OCI-LY1 (cell line): ENCODE data around the gene OR5H2.

Experiments
- CTCF ChIP-seq: fragments of 200-600 bp; sonication (generic), shearing (Covaris generic); IDR thresholded peaks from 2 replicates; pipeline ENCODE4 v1.5.1; 2017; ENCODE audit warnings: mild to moderate bottlenecking, antibody characterized with exemption, low read length, moderate library complexity, mixed read lengths
- EZH2 ChIP-seq: fragments of 200-600 bp; sonication (generic), shearing (Covaris generic); IDR thresholded peaks from 2 replicates; pipeline ENCODE4 v1.8.0; 2017; ENCODE audit warnings: borderline replicate concordance, mixed run types, mild to moderate bottlenecking, antibody characterized with exemption, low read length, moderate library complexity, mixed read lengths

GRCh38 chr3:98328933-98329332 is 46.6 kb downstream of the OR5H2 start:
- no peak for TF ChIP-seq CTCF
- no peak for TF ChIP-seq EZH2
